NB4 (cell line): Measurements from ENCODE around the gene PIP5K1C.

ENCODE experiments used
- DNase-seq: peaks from one replicate; pipeline ENCODE4 v3.0.0; 2010; ENCODE audit warnings: low read depth
- H3K4me3 ChIP-seq: one replicate; pipeline ENCODE4 v1.5.1; 2011; ENCODE audit warnings: mild to moderate bottlenecking, low read depth, low read length, moderate library complexity
- CTCF ChIP-seq: IDR thresholded peaks from one replicate; pipeline ENCODE4 v1.5.1; 2012; ENCODE audit warnings: low read depth, low read length
- MAX ChIP-seq: IDR thresholded peaks from 2 replicates; pipeline ENCODE4 v1.6.1; 2011; ENCODE audit warnings: low read depth, low read length
- MYC ChIP-seq: IDR thresholded peaks from 2 replicates; pipeline ENCODE4 v1.6.1; 2011; ENCODE audit warnings: low read depth, low read length
- POLR2A ChIP-seq: IDR thresholded peaks from 2 replicates; pipeline ENCODE4 v1.6.1; 2011; ENCODE audit warnings: mild to moderate bottlenecking; ENCODE audit not compliant: insufficient read length; ENCODE audit errors: extremely low read depth

PIP5K1C gene

GRCh38 chr19:3707868-3708206 is 7.6 kb upstream of the PIP5K1C start:
- H3K4me3 ChIP-seq = no peak overlapping the region
- DNase-seq = no peak
- TF ChIP-seq POLR2A (no peak), MYC (no peak), CTCF (no peak), MAX (no peak)

- TF ChIP-seq POLR2A = no peak
- no peak for TF ChIP-seq CTCF
- no peak for TF ChIP-seq MAX
- no peak for TF ChIP-seq MYC
- DNase-seq = no peak
- no peak overlapping the region for H3K4me3 ChIP-seq
These were observed 932 bp upstream of the PIP5K1C start for GRCh38 chr19:3701200-3701599.

GRCh38 chr19:3699741-3700241 is 477 bp downstream of the PIP5K1C start:
- DNase-seq = no peak
- no peak for TF ChIP-seq MYC
- TF ChIP-seq MAX = no peak
- peak overlapping the region; percentile 49 for H3K4me3 ChIP-seq

GRCh38 chr19:3698974-3699740 is 1.1 kb downstream of the PIP5K1C start:
- DNase-seq = peak; percentile 32
- TF ChIP-seq CTCF (no peak), POLR2A (no peak), MYC (no peak)
- H3K4me3 ChIP-seq = peak overlapping the region; percentile 49

- H3K4me3 ChIP-seq = no peak overlapping the region
- TF ChIP-seq MAX = no peak
- no peak for TF ChIP-seq POLR2A
- TF ChIP-seq MYC = no peak
- no peak for TF ChIP-seq CTCF
- no peak for DNase-seq
These were observed 1.8 kb downstream of the PIP5K1C start for GRCh38 chr19:3698386-3698950.

GRCh38 chr19:3697671-3698385 is 2.4 kb downstream of the PIP5K1C start:
- H3K4me3 ChIP-seq = no peak overlapping the region
- TF ChIP-seq MYC (no peak), POLR2A (no peak), CTCF (no peak), MAX (no peak)
- DNase-seq = no peak
